ENCODE results near the gene ATG7.

The ATG7 gene

DNA sequence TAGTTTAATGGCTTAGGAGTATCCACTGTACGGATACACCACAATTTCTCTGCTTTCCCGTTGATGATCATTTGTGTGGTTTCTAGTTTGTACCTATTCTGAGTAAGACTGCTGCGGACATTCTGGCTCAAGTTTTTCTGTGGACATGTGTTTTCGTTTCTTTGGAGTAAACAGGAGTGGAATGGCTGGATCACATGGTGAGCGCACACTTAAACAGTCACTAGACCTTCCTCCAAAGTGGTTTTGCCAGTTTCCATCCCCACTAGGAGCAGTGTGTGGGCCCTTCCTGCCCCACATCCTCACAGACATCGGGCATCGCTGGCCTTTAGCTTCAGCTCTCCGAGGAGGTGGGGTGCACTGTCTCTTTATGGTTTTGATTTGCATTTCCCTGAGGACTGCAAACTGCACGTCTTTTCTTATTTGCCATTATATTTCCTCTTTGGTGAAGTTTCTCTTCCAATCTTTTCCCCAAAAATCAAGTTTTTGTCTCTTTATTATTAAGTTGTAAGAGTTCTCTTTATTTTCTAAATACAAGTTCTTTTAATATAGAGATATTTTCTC lies 277.5 kb downstream of the ATG7 start:
- TF ChIP-seq CTCF (IDR thresholded peaks at IDR 0.05; ENCODE audit: low read depth, low read length, poor library complexity, severe bottlenecking) (no peak), EZH2phosphoT487 (IDR thresholded peaks at IDR 0.05; ENCODE audit: borderline replicate concordance, low read length) (no peak)
- Histone ChIP-seq H4K20me1 (ENCODE audit: control insufficient read depth, insufficient read depth, low read depth, low read length) (no peaks in the 10 kb centered on the region), H3K4me3 (ENCODE audit: low read length) (no peak overlapping the region), H3K36me3 (ENCODE audit: control insufficient read depth, low read length) (peaks cover 8% of the 10 kb centered on the region; the same call in 1 of the 2 replicates), H3K27me3 (ENCODE audit: control insufficient read depth, low read length) (no peaks in the 10 kb centered on the region), H3K9me2 (replicated peaks; ENCODE audit: control insufficient read depth, low read length) (no peaks in the 10 kb centered on the region), H3K79me2 (ENCODE audit: control insufficient read depth, low read length) (no peaks in the 10 kb centered on the region), H3K4me1 (ENCODE audit: control insufficient read depth, low read length) (peaks cover 28% of the 10 kb centered on the region), H3K4me2 (ENCODE audit: low read length) (peak overlapping the region; percentile 15; the same call in 1 of the 2 replicates), H3K9me3 (ENCODE audit: control insufficient read depth, insufficient read depth, low read length) (no peaks in the 10 kb centered on the region), H3F3A (ENCODE audit: control insufficient read depth, insufficient read depth) (peaks cover 11% of the 10 kb centered on the region; the same call in 1 of the 2 replicates), H3K27ac (ENCODE audit: low read depth, low read length) (no peak overlapping the region)

DNA sequence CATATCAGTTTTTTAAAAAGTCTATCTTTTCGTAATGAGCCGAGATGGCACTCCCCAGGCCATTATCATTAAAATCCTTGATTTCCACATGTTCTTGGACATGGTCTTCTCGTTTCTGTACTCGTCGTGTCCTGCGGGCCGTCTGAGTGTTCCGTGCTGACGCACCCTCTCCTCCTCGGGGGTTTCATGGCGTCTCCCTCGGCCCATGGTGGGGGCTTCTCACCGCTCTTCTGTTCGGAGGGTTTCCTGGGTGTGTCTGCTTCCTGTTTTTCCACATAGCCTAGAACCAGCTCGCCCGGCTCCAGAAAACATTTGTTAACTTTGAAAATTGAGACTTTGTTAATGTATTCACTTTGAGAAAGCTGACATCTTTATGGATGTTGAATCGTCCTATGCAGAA lies 278.8 kb downstream of the ATG7 start:
- H4K20me1 ChIP-seq (ENCODE audit: control insufficient read depth, insufficient read depth, low read depth, low read length) = 0 out of 2 replicates have a peak, but pooled peaks cover under 1% of the 10 kb centered on the region
- no peak overlapping the region for H3K4me2 ChIP-seq (ENCODE audit: low read length)
- no peak overlapping the region for H3K4me3 ChIP-seq (ENCODE audit: low read length)
- peaks cover 1% of the 10 kb centered on the region; the same call in 1 of the 2 replicates for H3K79me2 ChIP-seq (ENCODE audit: control insufficient read depth, low read length)
- H3K27me3 ChIP-seq (ENCODE audit: control insufficient read depth, low read length) = no peaks in the 10 kb centered on the region
- H3K9me2 ChIP-seq (replicated peaks; ENCODE audit: control insufficient read depth, low read length) = no peaks in the 10 kb centered on the region
- peaks cover 21% of the 10 kb centered on the region for H3K36me3 ChIP-seq (ENCODE audit: control insufficient read depth, low read length)
- no peak for TF ChIP-seq CTCF (IDR thresholded peaks at IDR 0.05; ENCODE audit: low read depth, low read length, poor library complexity, severe bottlenecking)
- TF ChIP-seq EZH2phosphoT487 (IDR thresholded peaks at IDR 0.05; ENCODE audit: borderline replicate concordance, low read length) = no peak
- peaks cover 11% of the 10 kb centered on the region; the same call in 1 of the 2 replicates for H3F3A ChIP-seq (ENCODE audit: control insufficient read depth, insufficient read depth)
- no peak overlapping the region for H3K27ac ChIP-seq (ENCODE audit: low read depth, low read length)
- H3K9me3 ChIP-seq (ENCODE audit: control insufficient read depth, insufficient read depth, low read length) = no peaks in the 10 kb centered on the region
- peaks cover 28% of the 10 kb centered on the region for H3K4me1 ChIP-seq (ENCODE audit: control insufficient read depth, low read length)

DNA sequence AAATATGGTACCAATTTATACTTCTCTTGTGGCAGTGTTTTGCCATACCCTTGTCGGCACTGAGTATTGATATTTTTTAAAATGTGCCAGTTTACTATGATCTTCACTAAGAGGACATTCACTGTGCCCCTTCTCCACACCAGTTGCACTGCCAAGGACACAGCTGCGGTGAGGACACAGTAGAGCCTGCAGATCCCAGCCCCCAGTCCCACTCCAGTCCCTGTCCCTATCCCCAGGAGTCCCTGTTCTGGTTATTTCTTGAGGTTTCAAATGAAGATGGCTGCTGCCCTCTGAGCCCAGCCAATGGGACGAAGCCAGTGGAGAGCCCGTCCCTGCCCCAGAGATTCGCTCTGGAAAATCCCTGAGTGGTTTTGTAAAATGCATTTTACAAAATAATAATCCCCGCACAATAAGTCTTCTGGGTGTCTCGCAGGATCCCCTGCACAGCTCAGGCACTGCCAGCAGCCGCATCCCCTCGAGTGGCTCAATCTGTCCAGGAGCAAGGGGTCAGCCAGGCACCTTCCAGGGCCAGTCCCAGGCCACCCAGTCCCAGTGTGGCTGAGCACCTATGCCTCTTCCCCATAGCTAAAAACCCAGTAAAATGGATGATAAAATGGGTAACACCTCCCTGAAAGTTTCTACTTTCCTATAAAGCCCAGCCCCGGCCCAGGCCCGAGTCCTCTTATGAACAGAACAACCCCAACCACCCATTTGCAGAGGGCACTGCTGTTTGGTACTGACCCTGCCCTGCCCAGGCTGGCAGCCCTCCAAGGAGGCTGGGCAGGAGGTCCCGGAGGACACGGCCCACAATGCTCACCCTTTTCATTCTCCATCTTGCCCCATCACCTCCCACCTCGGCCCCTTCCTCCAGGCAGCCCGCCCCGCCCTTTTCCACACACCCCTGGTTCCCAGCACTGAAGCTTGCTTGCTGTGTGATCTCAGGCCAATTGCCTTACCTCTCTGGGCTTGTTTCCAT lies 280.4 kb downstream of the ATG7 start:
- Histone ChIP-seq H3F3A (ENCODE audit: control insufficient read depth, insufficient read depth) (peaks cover 11% of the 10 kb centered on the region; the same call in 1 of the 2 replicates), H3K27me3 (ENCODE audit: control insufficient read depth, low read length) (no peaks in the 10 kb centered on the region), H3K9me3 (ENCODE audit: control insufficient read depth, insufficient read depth, low read length) (no peaks in the 10 kb centered on the region), H3K4me3 (ENCODE audit: low read length) (no peak overlapping the region), H3K27ac (ENCODE audit: low read depth, low read length) (no peak overlapping the region), H3K79me2 (ENCODE audit: control insufficient read depth, low read length) (peaks cover 15% of the 10 kb centered on the region), H3K4me2 (ENCODE audit: low read length) (no peak overlapping the region), H3K9me2 (replicated peaks; ENCODE audit: control insufficient read depth, low read length) (no peaks in the 10 kb centered on the region), H3K4me1 (ENCODE audit: control insufficient read depth, low read length) (peaks cover 34% of the 10 kb centered on the region), H3K36me3 (ENCODE audit: control insufficient read depth, low read length) (peaks cover 37% of the 10 kb centered on the region), H4K20me1 (ENCODE audit: control insufficient read depth, insufficient read depth, low read depth, low read length) (0 out of 2 replicates have a peak, but pooled peaks cover 5% of the 10 kb centered on the region)
- TF ChIP-seq CTCF (IDR thresholded peaks at IDR 0.05; ENCODE audit: low read depth, low read length, poor library complexity, severe bottlenecking) (no peak), EZH2phosphoT487 (IDR thresholded peaks at IDR 0.05; ENCODE audit: borderline replicate concordance, low read length) (no peak)

All from DOHH2 (cell line).